ENCODE results near the gene ANAPC16.

- TF ChIP-seq TOX (CRISPR knock-in tag; IDR thresholded peaks at IDR 0.05; ENCODE audit: borderline replicate concordance) (no peak), PPARA (CRISPR knock-in tag; IDR thresholded peaks at IDR 0.05; ENCODE audit: borderline replicate concordance) (no peak), ARNTL (CRISPR knock-in tag; IDR thresholded peaks at IDR 0.05; ENCODE audit: borderline replicate concordance, low read depth) (no peak), ZFP3 (CRISPR knock-in tag; IDR thresholded peaks at IDR 0.05) (no peak), BACH2 (CRISPR knock-in tag; IDR thresholded peaks at IDR 0.05; ENCODE audit: borderline replicate concordance) (no peak), ZNF70 (CRISPR knock-in tag; IDR thresholded peaks at IDR 0.05) (no peak), TCF4 (CRISPR knock-in tag; IDR thresholded peaks at IDR 0.05; ENCODE audit: borderline replicate concordance) (no peak), ZFP30 (CRISPR knock-in tag; IDR thresholded peaks at IDR 0.05) (no peak)
- TF ChIP-seq, protein P1, sequence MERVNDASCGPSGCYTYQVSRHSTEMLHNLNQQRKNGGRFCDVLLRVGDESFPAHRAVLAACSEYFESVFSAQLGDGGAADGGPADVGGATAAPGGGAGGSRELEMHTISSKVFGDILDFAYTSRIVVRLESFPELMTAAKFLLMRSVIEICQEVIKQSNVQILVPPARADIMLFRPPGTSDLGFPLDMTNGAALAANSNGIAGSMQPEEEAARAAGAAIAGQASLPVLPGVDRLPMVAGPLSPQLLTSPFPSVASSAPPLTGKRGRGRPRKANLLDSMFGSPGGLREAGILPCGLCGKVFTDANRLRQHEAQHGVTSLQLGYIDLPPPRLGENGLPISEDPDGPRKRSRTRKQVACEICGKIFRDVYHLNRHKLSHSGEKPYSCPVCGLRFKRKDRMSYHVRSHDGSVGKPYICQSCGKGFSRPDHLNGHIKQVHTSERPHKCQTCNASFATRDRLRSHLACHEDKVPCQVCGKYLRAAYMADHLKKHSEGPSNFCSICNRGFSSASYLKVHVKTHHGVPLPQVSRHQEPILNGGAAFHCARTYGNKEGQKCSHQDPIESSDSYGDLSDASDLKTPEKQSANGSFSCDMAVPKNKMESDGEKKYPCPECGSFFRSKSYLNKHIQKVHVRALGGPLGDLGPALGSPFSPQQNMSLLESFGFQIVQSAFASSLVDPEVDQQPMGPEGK (CRISPR knock-in tag; IDR thresholded peaks at IDR 0.05; ENCODE audit: borderline replicate concordance), result no peak
These were observed 9.1 kb upstream of the ANAPC16 start for GRCh38 chr10:72206511-72207229.

All from SK-N-SH treated with all-trans-retinoic acid at 6 μM for 48 hours (cell line).